HCT116 (cell line): ENCODE results near the gene ARFGAP1.

Source experiments
- ZNF274 ChIP-seq: fragments of 200-500 bp; sonication (Bioruptor generic); IDR thresholded peaks from 2 replicates; pipeline ENCODE4 v1.6.1; 2014; ENCODE audit warnings: mild to moderate bottlenecking, low read depth, low read length, inconsistent platforms
- TF ChIP-seq, protein P1 (sequence below), 3 experiments: fragments of 200-600 bp in 1 of 3; sonication (generic) in 1 of 3; IDR thresholded peaks in 2 of 3; conservative IDR thresholded peaks in 1 of 3; 2 replicates each; pipeline ENCODE4 v1.5.1; 2012 to 2017; ENCODE audit warnings: low read depth in 2 of 3, low read length in 2 of 3, antibody characterized with exemption in 1 of 3, borderline replicate concordance in 1 of 3, control low read depth in 1 of 3, mild to moderate bottlenecking in 1 of 3, mixed read lengths in 1 of 3, mixed run types in 1 of 3, moderate library complexity in 1 of 3; ENCODE audit not compliant: insufficient read depth in 1 of 3

- TF ChIP-seq ZNF274 = no peak
- TF ChIP-seq, protein P1, sequence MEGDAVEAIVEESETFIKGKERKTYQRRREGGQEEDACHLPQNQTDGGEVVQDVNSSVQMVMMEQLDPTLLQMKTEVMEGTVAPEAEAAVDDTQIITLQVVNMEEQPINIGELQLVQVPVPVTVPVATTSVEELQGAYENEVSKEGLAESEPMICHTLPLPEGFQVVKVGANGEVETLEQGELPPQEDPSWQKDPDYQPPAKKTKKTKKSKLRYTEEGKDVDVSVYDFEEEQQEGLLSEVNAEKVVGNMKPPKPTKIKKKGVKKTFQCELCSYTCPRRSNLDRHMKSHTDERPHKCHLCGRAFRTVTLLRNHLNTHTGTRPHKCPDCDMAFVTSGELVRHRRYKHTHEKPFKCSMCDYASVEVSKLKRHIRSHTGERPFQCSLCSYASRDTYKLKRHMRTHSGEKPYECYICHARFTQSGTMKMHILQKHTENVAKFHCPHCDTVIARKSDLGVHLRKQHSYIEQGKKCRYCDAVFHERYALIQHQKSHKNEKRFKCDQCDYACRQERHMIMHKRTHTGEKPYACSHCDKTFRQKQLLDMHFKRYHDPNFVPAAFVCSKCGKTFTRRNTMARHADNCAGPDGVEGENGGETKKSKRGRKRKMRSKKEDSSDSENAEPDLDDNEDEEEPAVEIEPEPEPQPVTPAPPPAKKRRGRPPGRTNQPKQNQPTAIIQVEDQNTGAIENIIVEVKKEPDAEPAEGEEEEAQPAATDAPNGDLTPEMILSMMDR (IDR thresholded peaks at IDR 0.05 in 2 of 3, conservative IDR thresholded peaks at IDR 0.05 in 1 of 3; ENCODE audit: borderline replicate concordance in 1 of 3, insufficient read depth in 1 of 3, low read depth in 2 of 3, low read length in 2 of 3) = no peak
Measured at GRCh38 chr20:63269724-63270123, 2.9 kb upstream of the ARFGAP1 start.
